Heart left ventricle (tissue), 16 donors: ENCODE measurements around the gene LSAMP. TPM values are rescaled to one million over a fixed set of nuclear protein-coding genes. Genes with fewer than 3 reads are reported as not detected.

Experiments
- ATAC-seq, 4 donors: fragments of 200-7000 bp; cut with Tn5 transposase; one replicate each; pipeline ENCODE4 v1.9.1; 2020 to 2022; ENCODE audit warnings: moderate library complexity in 4 of 4, mild to moderate bottlenecking in 3 of 4, moderate number of reproducible peaks in 1 of 4
- DNase-seq, 5 donors: peaks; one replicate each; pipeline ENCODE4 v3.0.0-alpha.2; 2020
- H3K27ac ChIP-seq, 12 donors: fragments of 200-600 bp; sonication (generic) in 4 of 12; one replicate each; pipeline versions ENCODE4 v1.5.0 to v1.8.0; 2016 to 2022; ENCODE audit warnings: mild to moderate bottlenecking in 2 of 12
- H3K27me3 ChIP-seq, 9 donors: fragments of 200-600 bp; sonication (generic) in 2 of 9; one replicate each; pipeline versions ENCODE4 v1.5.1 to v1.8.0; 2016 to 2022; ENCODE audit warnings: mild to moderate bottlenecking in 3 of 9
- H3K36me3 ChIP-seq, 9 donors: fragments of 200-600 bp; sonication (generic) in 2 of 9; one replicate each; pipeline versions ENCODE4 v1.5.0 to v1.8.0; 2018 to 2022; ENCODE audit warnings: mild to moderate bottlenecking in 2 of 9
- H3K4me1 ChIP-seq, 12 donors: fragments of 200-600 bp; sonication (generic) in 4 of 12; one replicate each; pipeline versions ENCODE4 v1.5.0 to v1.8.0; 2016 to 2022; ENCODE audit warnings: mild to moderate bottlenecking in 3 of 12
- H3K4me3 ChIP-seq, 12 donors: fragments of 200-600 bp; sonication (generic) in 4 of 12; one replicate each; pipeline versions ENCODE4 v1.5.0 to v1.8.0; 2017 to 2022; ENCODE audit warnings: mild to moderate bottlenecking in 9 of 12, moderate library complexity in 4 of 12
- H3K9me3 ChIP-seq, 12 donors: fragments of 200-600 bp; sonication (generic) in 4 of 12; one replicate each; pipeline versions ENCODE4 v1.5.0 to v1.8.0; 2016 to 2022; ENCODE audit warnings: mild to moderate bottlenecking in 1 of 12
- POLR2A ChIP-seq, 2 donors: fragments of 450-650 bp; IDR thresholded peaks; one replicate each; pipeline ENCODE4 v1.6.1; 2017; ENCODE audit warnings: antibody characterized with exemption in 2 of 2, mild to moderate bottlenecking in 2 of 2, moderate library complexity in 2 of 2
- WGBS, 4 donors: extraction: QIAGEN DNeasy Blood & Tissue Kit in 2 of 4; methylation state at CpG; one replicate each; pipeline versions ENCODE4 v1.1.5 to v1.1.7; 2013 to 2018; 5-methylcytosine and 5-hydroxymethylcytosine counted together
- intact Hi-C, 10 donors: fragments of 100-400 bp; cut with DNase I; formaldehyde crosslinking; loops; one replicate each; pipeline versions ENCODE4 v1.11.1 to v1.14.2; 2022
- polyA plus RNA-seq, 2 donors: library from polyadenylated mRNA; stranded (reverse); fragments of 200-250 nt; gene quantifications; one replicate each; pipeline ENCODE4 v1.2.3, GENCODE V29; 2013
- total RNA-seq, 9 donors: library from RNA; depleted of rRNA in 2 of 9; stranded (reverse); fragments of >200 nt in 2 of 9; fragmentation: NEBNext Ultra II Directional in 3 of 9; extraction: Animal tissue kit (Norgen Biotek cat#: 25700) in 3 of 9; gene quantifications; one replicate each; pipeline versions ENCODE4 v1.1.0 to v1.2.4, GENCODE V29; 2016 to 2023
- TF ChIP-seq, protein P1 (sequence below), 12 donors: fragments of 200-600 bp; sonication (generic) in 4 of 12; IDR thresholded peaks; one replicate each; pipeline versions ENCODE4 v1.5.0 to v1.8.0; 2018 to 2022; ENCODE audit warnings: antibody characterized with exemption in 12 of 12, mild to moderate bottlenecking in 5 of 12
- donor health status: ischemic (EF 13 %, LVEDD 7.1; RV severe dilation, severe dysfunction).
- donor health status: healthy with polysubstance abuse.
- donor health status: DM: no; HTN: yes; CAD: no.
- donor health status: DM: no; HTN: no; CAD: no.
- donor health status: ischemic (EF 25% LVEDD 6.9; RV normal size, moderate dysfunction).
- donor health status: ischemic (EF 25% LVEDD 5.7; RV mildly dilated, moderate dysfunction).
- donor health status: healthy.
- donor health status: DM: yes; HTN: yes; CAD: no.
- donor health status: ischemic (EF 35%, LVEDD 5.7; RV mildly dilated, moderate dysfunction).
- donor health status: nonischemic (EF 11% LVEDD 7.7; RV severe dilation, severe dysfunction).
- donor health status: DM: yes; HTN: yes; CAD: no.
- donor health status: PGD.
- donor health status: ischemic (EF 29% LVEDD 5.4; RV normal size, mild dysfunction).
- donor health status: nonischemic (EF 23%, LVEDD 6.1; RV moderate dilation, normal function).

The LSAMP gene
- total and polyA plus RNA-seq, 11 donors, result 1.6 to 52.3 (median 7.2) TPM

DNA sequence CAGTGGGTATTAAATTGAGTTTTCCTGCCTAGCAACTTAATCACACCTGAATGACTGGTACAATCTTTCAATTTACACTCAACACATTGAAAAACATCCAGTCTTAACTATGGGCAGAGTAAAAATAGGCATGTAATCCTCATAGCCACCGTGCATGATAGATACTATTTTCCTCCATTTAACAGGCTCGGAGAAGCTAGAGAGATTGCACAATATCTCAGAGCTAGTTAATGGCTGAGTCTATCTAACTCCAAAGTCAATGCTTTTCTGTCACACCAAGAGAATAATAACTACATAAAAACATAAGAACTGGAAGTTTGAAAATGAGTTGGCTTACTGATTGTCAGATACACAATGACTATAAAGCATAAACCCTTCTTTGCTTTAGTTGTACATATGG lies 36.8 kb downstream of the LSAMP start:
- Histone ChIP-seq H3K36me3 (no peaks in the 10 kb centered on the region), H3K4me1 (peaks cover 0 to 8% (median 0%) of the 10 kb centered on the region in 12 donors), H3K9me3 (no peaks in the 10 kb centered on the region), H3K27me3 (no peaks in the 10 kb centered on the region), H3K4me3 (no peak overlapping the region), H3K27ac (no peak overlapping the region)
- no peak for TF ChIP-seq POLR2A (IDR thresholded peaks at IDR 0.05)
- TF ChIP-seq, protein P1, sequence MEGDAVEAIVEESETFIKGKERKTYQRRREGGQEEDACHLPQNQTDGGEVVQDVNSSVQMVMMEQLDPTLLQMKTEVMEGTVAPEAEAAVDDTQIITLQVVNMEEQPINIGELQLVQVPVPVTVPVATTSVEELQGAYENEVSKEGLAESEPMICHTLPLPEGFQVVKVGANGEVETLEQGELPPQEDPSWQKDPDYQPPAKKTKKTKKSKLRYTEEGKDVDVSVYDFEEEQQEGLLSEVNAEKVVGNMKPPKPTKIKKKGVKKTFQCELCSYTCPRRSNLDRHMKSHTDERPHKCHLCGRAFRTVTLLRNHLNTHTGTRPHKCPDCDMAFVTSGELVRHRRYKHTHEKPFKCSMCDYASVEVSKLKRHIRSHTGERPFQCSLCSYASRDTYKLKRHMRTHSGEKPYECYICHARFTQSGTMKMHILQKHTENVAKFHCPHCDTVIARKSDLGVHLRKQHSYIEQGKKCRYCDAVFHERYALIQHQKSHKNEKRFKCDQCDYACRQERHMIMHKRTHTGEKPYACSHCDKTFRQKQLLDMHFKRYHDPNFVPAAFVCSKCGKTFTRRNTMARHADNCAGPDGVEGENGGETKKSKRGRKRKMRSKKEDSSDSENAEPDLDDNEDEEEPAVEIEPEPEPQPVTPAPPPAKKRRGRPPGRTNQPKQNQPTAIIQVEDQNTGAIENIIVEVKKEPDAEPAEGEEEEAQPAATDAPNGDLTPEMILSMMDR (IDR thresholded peaks at IDR 0.05), result no peak
- no peak for DNase-seq
- 57 to 66% (median 62%) methylated on average over 2 of the region's 2 CpGs for WGBS, 4 donors
- no peak for ATAC-seq
- intact Hi-C loops, result no loop called here

DNA sequence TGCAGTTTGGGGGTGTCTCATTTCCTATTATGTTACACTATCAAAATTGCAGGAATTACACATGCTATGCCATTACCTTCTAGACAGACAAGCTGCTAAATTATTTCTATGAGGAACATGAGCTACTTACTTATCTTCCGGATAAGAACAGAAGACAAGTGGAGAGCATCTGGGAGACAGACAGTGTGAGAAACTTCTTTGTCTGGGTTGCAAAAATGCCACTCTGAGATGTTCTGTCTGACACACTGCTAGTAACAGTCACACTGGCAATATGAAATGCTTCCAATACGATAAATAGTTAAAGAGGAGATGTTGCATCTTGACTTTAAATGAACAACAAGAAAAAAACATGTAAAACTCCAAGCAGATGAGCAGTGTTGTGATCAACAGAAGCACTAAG lies 40.1 kb downstream of the LSAMP start:
- DNase-seq (no peak), ATAC-seq (no peak)
- no peak overlapping the region for H3K27ac ChIP-seq
- no peak overlapping the region for H3K4me3 ChIP-seq
- peaks cover 0 to 8% (median 0%) of the 10 kb centered on the region in 12 donors for H3K4me1 ChIP-seq
- TF ChIP-seq, protein P1 (IDR thresholded peaks at IDR 0.05), result no peak
- no peak for TF ChIP-seq POLR2A (IDR thresholded peaks at IDR 0.05)
- H3K27me3 ChIP-seq, result no peaks in the 10 kb centered on the region
- intact Hi-C loops, result no loop called here
- no peaks in the 10 kb centered on the region for H3K9me3 ChIP-seq
- WGBS, 4 donors, result 54 to 72% (median 58%) methylated on average over 2 of the region's 2 CpGs
- no peaks in the 10 kb centered on the region for H3K36me3 ChIP-seq

DNA sequence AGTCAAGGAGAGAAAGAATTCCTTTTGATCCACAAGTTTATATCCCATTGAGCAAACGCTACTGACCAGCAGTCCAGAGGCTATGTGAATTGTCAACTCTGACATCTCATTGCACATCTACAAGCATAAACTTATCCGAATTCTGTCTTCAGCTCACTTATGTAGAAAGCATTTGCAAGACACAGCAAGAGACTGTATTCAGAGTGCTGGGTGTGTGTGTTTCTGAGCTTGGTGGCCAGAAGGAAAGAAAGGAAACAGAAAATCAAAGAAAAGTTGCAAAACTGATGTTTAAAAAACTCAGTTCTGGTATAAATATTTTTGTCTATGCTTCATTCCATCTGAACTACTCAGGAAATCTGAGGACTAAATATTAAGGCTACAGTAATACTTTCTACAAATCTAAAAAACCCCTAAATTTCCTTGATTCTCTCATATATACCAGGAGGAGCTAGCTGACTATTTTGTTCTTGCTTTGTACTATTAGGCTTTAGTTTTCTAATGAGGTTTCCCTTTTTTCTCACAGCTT lies 45.5 kb downstream of the LSAMP start:
- no peak for TF ChIP-seq POLR2A (IDR thresholded peaks at IDR 0.05)
- TF ChIP-seq, protein P1 (IDR thresholded peaks at IDR 0.05), result no peak
- intact Hi-C loops, result no loop called here
- H3K4me1 ChIP-seq, result no peaks in the 10 kb centered on the region
- H3K36me3 ChIP-seq, result no peaks in the 10 kb centered on the region
- H3K27me3 ChIP-seq, result no peaks in the 10 kb centered on the region
- H3K27ac ChIP-seq, result no peak overlapping the region
- DNase-seq (no peak), ATAC-seq (no peak)
- no peaks in the 10 kb centered on the region for H3K9me3 ChIP-seq
- H3K4me3 ChIP-seq, result no peak overlapping the region
- 69 to 82% (median 80%) methylated on average over 2 of the region's 2 CpGs for WGBS, 4 donors

DNA sequence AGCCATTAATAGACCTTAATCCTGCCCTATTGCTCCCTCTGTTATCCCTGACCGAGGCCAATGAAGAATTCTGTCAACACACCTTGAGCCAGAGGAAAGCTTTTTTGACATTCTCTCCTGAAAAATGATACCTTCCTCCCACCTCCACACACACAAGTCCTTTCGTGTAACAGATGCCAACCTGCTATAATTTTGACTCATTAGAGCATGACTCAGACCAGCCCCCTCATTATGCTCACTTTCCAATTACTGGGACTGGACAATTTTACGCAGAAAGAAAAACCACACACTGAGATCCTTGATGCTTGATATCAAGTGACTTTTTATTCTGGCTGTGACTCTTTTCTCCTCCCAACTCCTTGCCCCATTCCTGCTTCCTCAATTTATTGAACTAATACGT lies 50.9 kb downstream of the LSAMP start:
- ATAC-seq (no peak), DNase-seq (no peak)
- intact Hi-C loops, result no loop called here
- TF ChIP-seq, protein P1 (IDR thresholded peaks at IDR 0.05), result no peak
- no peak for TF ChIP-seq POLR2A (IDR thresholded peaks at IDR 0.05)
- WGBS, 4 donors, result 69 to 74% (median 73%) methylated on average over 4 of the region's 4 CpGs
- Histone ChIP-seq H3K4me1 (no peaks in the 10 kb centered on the region), H3K36me3 (no peaks in the 10 kb centered on the region), H3K27ac (no peak overlapping the region), H3K27me3 (no peaks in the 10 kb centered on the region), H3K4me3 (no peak overlapping the region), H3K9me3 (no peaks in the 10 kb centered on the region)
